Measurements from ENCODE around the gene EPGN. TPM values are rescaled to one million over a fixed set of nuclear protein-coding genes. Genes with fewer than 3 reads are reported as not detected.
"Not testable (repeated sequence)": the region's sequence is repeated elsewhere in the genome, so short reads cannot be mapped to it uniquely, and the experiment has no call there.

Gene EPGN
- total and polyA plus RNA-seq, 4 donors, result 2.9 to 14.2 (median 7.8) TPM; not detected in 1

DNA sequence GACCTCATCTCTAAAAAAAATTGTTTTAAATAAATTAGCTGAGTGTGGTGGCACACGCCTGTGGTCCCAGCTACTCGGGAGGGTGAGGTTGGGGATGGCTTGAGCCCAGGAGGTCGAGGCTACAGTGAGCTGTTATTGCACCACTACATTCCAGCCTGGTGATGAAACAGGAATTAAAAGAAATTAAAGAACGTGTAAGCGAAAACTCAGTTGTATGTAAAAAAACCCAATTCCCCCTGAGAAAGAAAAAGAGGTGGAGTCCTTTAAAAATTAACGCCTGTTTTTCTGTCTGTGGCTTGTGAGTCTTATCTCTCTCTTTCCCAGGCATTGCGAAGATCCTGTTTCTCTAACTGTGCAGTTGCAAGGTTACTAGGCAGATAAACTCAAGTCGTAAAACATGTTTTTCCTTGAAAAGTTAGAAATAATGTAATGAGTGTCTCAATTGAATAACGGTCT lies 22.1 kb downstream of the EPGN start:
- no peak overlapping the region for H3K4me3 ChIP-seq (ENCODE audit: low read depth, low read length)
- no peaks in the 10 kb centered on the region for H3K4me1 ChIP-seq (ENCODE audit: control insufficient read depth, insufficient read depth, low read length)
- H3K9me3 ChIP-seq (ENCODE audit: control insufficient read depth, insufficient read depth, low read length), result no peaks in the 10 kb centered on the region
- DNase-seq (ENCODE audit: low read depth in 4 of 6, low spot score in 6 of 6), result no peak
- no peaks in the 10 kb centered on the region for H3K27me3 ChIP-seq (ENCODE audit: control insufficient read depth, insufficient read depth, low read length)
- WGBS (ENCODE audit: insufficient coverage), result 87% methylated on average over 3 of the region's 9 CpGs
- no peaks in the 10 kb centered on the region for H3K36me3 ChIP-seq (ENCODE audit: control insufficient read depth, insufficient read depth, low read length)
- H3K27ac ChIP-seq (ENCODE audit: low read depth, low read length), result no peak overlapping the region

DNA sequence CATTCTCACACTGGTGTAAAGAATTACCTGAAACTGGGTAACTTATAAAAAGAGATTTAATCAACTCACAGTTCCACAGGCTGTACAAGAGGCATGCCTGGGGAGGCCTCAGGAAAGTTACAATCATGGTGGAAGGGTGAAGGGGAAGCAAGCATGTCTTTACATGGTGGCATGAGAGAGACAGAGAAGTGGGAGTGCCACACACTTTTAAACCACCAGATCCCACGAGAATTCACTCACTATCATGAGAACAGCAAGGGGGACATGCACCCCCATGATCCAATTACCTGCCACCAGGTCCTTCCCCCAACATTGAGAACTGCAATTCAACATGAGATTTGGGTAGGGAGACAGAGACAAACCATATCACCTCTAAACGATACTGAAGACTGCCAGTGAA lies 23.0 kb downstream of the EPGN start:
- no CpG with 5 or more reads among the region's 2 CpGs for WGBS (ENCODE audit: insufficient coverage)
- Histone ChIP-seq H3K9me3 (ENCODE audit: control insufficient read depth, insufficient read depth, low read length) (no peaks in the 10 kb centered on the region), H3K4me3 (ENCODE audit: low read depth, low read length) (no peak overlapping the region), H3K27me3 (ENCODE audit: control insufficient read depth, insufficient read depth, low read length) (no peaks in the 10 kb centered on the region), H3K27ac (ENCODE audit: low read depth, low read length) (no peak overlapping the region), H3K4me1 (ENCODE audit: control insufficient read depth, insufficient read depth, low read length) (no peaks in the 10 kb centered on the region), H3K36me3 (ENCODE audit: control insufficient read depth, insufficient read depth, low read length) (no peaks in the 10 kb centered on the region)
- DNase-seq (ENCODE audit: low read depth in 4 of 6, low spot score in 6 of 6), result no peak

DNA sequence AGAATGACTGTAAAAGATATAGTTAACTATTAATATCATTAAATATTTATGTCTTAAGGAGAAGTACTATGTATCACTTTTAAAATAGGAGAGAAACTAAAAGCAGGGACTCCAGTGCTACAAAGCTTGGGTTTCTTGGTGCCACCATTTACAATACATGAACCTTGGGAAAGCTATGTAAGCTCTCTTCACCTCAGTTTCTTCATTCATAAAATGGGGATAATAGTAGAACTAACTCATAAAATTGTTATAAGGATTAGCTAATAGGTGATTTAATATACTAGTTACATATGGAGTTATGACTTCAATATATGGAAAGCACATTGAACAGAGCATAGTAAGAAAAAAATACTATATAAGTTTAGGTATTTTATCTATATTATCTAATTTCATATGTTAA lies 23.7 kb downstream of the EPGN start:
- Histone ChIP-seq H3K27me3 (ENCODE audit: control insufficient read depth, insufficient read depth, low read length) (no peaks in the 10 kb centered on the region), H3K27ac (ENCODE audit: low read depth, low read length) (no peak overlapping the region), H3K36me3 (ENCODE audit: control insufficient read depth, insufficient read depth, low read length) (no peaks in the 10 kb centered on the region), H3K4me1 (ENCODE audit: control insufficient read depth, insufficient read depth, low read length) (no peaks in the 10 kb centered on the region), H3K9me3 (ENCODE audit: control insufficient read depth, insufficient read depth, low read length) (no peaks in the 10 kb centered on the region), H3K4me3 (ENCODE audit: low read depth, low read length) (no peak overlapping the region)
- no peak for DNase-seq (ENCODE audit: low read depth in 4 of 6, low spot score in 6 of 6)

DNA sequence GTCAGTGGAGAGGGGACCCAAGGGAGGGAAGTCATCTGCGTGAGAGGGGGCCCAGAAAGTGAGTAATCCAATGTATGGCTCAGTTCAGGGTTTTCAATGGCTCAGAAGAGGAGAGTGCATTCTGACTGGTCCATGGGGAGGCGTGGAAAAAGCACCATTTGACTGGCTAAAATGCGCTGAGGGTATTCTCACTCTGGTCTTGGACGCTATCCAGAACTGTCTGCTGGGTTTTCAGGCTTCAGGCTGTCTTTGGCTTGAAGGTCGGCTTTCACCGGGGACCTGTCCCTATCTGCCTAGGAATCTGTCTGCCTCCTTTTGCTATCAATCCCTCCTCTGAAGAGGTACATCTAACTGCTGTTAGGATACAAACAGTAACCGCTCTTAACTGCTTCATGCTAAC lies 26.4 kb downstream of the EPGN start:
- Histone ChIP-seq H3K27me3 (ENCODE audit: control insufficient read depth, insufficient read depth, low read length) (no peaks in the 10 kb centered on the region), H3K27ac (ENCODE audit: low read depth, low read length) (no peak overlapping the region), H3K4me1 (ENCODE audit: control insufficient read depth, insufficient read depth, low read length) (no peaks in the 10 kb centered on the region), H3K4me3 (ENCODE audit: low read depth, low read length) (no peak overlapping the region), H3K9me3 (ENCODE audit: control insufficient read depth, insufficient read depth, low read length) (no peaks in the 10 kb centered on the region), H3K36me3 (ENCODE audit: control insufficient read depth, insufficient read depth, low read length) (no peaks in the 10 kb centered on the region)
- 91% methylated on average over 7 of the region's 7 CpGs for WGBS (ENCODE audit: insufficient coverage)
- DNase-seq (ENCODE audit: low read depth in 4 of 6, low spot score in 6 of 6), result no peak

DNA sequence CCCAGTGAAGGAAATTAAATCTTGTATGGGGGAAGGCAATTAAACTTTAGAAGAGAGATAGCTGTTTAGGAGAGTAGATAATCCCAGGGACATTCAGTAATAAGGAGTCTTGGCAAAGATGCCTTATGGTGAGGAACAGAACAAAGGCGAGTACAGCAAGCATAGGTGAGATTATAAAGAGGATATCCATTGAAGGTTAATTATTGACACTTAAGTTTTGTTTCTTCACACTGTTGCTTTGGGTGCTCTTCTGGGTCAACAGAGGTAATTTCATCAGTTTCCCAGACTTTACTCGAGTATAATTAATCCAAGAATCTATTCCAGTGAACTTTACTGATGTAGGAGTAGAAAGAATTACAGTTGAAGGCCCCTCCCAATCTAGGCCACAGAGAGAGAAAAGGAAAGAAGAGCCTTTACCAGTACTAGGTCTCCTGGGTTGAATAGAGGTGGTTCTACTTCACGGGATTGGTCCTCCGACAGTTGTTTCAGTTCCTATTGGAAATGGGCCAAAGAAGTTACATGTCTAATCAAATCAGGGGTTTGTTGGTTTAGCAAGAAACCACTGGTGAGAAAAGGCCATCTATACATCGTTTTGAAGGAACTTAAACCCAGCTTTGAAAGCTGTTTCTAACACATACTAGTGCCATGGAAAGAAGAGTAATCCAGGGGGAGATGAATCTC lies 27.2 kb downstream of the EPGN start:
- Histone ChIP-seq H3K36me3 (ENCODE audit: control insufficient read depth, insufficient read depth, low read length) (no peaks in the 10 kb centered on the region), H3K9me3 (ENCODE audit: control insufficient read depth, insufficient read depth, low read length) (no peaks in the 10 kb centered on the region), H3K27ac (ENCODE audit: low read depth, low read length) (no peak overlapping the region), H3K4me3 (ENCODE audit: low read depth, low read length) (no peak overlapping the region), H3K27me3 (ENCODE audit: control insufficient read depth, insufficient read depth, low read length) (no peaks in the 10 kb centered on the region), H3K4me1 (ENCODE audit: control insufficient read depth, insufficient read depth, low read length) (no peaks in the 10 kb centered on the region)
- WGBS (ENCODE audit: insufficient coverage), result 92% methylated on average over 2 of the region's 5 CpGs
- no peak for DNase-seq (ENCODE audit: low read depth in 4 of 6, low spot score in 6 of 6)

DNA sequence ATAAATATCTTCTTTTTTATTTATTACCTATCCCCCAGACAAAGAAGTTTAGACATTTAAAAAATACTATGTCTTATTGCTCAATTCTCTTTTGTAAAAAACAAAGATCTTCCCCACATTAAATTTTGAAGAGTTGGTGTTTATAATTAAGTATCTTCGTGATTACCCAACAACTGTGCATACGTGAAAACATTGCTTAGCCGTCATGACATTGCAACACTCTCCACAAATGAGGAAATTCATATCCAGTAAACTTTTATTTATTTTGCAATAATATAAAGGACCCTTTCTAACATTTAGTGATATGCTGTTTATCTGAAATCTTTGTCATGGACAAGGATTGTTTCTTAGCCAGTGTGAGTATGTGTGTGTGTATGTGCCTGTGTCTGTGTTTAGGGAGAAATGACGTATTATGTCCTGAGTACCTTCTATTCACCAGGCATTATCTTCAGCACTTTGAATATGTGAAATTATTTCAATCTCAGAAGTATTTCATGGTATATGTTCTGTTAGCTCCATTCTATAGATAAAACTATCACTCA lies 30.6 kb downstream of the EPGN start:
- Histone ChIP-seq H3K4me3 (ENCODE audit: low read depth, low read length) (no peak overlapping the region), H3K27me3 (ENCODE audit: control insufficient read depth, insufficient read depth, low read length) (no peaks in the 10 kb centered on the region), H3K27ac (ENCODE audit: low read depth, low read length) (no peak overlapping the region), H3K4me1 (ENCODE audit: control insufficient read depth, insufficient read depth, low read length) (no peaks in the 10 kb centered on the region), H3K36me3 (ENCODE audit: control insufficient read depth, insufficient read depth, low read length) (no peaks in the 10 kb centered on the region), H3K9me3 (ENCODE audit: control insufficient read depth, insufficient read depth, low read length) (peaks cover 1% of the 10 kb centered on the region)
- DNase-seq (ENCODE audit: low read depth in 4 of 6, low spot score in 6 of 6), result no peak
- no CpG with 5 or more reads among the region's 4 CpGs for WGBS (ENCODE audit: insufficient coverage)

DNA sequence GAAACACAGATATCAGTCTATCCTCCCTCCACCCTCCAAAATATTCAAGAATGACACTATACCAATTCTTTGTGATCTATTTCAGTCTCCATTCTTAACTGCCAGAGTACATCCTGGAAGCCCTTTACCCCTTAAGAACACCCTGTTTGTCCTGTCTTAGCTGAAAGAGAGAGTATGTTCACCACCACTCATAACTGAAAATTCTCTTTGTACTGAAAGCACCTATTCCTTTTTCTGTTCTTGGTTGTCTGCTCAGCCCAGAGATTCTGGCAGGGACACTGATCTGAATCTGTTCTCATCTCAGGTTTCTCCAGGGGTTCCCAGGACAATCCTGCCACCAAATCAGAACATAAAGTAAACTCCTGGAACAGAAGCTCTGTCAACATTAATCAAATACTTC lies 31.2 kb downstream of the EPGN start:
- H3K4me1 ChIP-seq (ENCODE audit: control insufficient read depth, insufficient read depth, low read length), result no peaks in the 10 kb centered on the region
- H3K36me3 ChIP-seq (ENCODE audit: control insufficient read depth, insufficient read depth, low read length), result no peaks in the 10 kb centered on the region
- no peak overlapping the region for H3K27ac ChIP-seq (ENCODE audit: low read depth, low read length)
- H3K4me3 ChIP-seq (ENCODE audit: low read depth, low read length), result no peak overlapping the region
- peaks cover 6% of the 10 kb centered on the region for H3K9me3 ChIP-seq (ENCODE audit: control insufficient read depth, insufficient read depth, low read length)
- no peak for DNase-seq (ENCODE audit: low read depth in 4 of 6, low spot score in 6 of 6)
- H3K27me3 ChIP-seq (ENCODE audit: control insufficient read depth, insufficient read depth, low read length), result no peaks in the 10 kb centered on the region

DNA sequence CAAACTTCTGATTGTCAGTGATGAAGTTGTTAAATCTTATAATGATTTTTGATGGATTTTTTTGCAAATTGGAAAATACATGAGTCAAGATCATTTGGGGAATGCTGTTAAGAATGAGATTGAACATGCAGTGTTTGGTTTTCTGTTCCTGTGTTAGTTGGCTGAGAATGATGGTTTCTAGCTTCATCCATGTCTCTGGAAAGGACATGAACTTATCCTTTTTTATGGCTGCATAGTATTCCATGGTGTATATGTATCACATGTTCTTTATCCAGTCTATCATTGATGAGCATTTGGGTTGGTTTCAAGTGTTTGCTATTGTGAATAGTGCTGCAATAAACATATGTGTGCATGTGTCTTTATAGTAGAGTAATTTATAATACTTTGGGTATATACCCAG lies 32.2 kb downstream of the EPGN start:
- H3K36me3 ChIP-seq (ENCODE audit: control insufficient read depth, insufficient read depth, low read length); H3K4me1 ChIP-seq (ENCODE audit: control insufficient read depth, insufficient read depth, low read length); H3K9me3 ChIP-seq (ENCODE audit: control insufficient read depth, insufficient read depth, low read length); H3K4me3 ChIP-seq (ENCODE audit: low read depth, low read length); H3K27me3 ChIP-seq (ENCODE audit: control insufficient read depth, insufficient read depth, low read length); DNase-seq (ENCODE audit: low read depth in 4 of 6, low spot score in 6 of 6); H3K27ac ChIP-seq (ENCODE audit: low read depth, low read length): not testable (repeated sequence)

DNA sequence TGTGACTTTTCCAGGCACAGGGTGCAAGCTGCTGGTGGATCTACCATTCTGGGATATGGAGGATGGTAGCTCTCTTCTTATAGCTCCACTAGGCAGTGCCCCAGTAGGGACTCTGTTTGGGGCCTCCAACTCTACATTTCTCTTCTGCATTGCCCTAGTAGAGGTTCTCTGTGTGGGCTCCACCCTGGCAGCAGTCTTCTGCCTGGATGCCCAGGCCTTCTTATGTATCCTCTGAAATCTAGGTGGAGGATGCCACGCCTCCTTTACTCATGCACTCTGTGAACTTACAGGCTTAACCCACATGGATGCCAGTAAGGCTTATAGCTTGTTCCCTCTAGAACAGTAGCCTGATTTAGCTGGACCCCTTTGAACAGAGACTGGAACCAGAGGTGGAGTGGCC lies 35.8 kb downstream of the EPGN start:
- Histone ChIP-seq H3K4me3 (ENCODE audit: low read depth, low read length) (no peak overlapping the region), H3K36me3 (ENCODE audit: control insufficient read depth, insufficient read depth, low read length) (no peaks in the 10 kb centered on the region), H3K27me3 (ENCODE audit: control insufficient read depth, insufficient read depth, low read length) (no peaks in the 10 kb centered on the region), H3K4me1 (ENCODE audit: control insufficient read depth, insufficient read depth, low read length) (no peaks in the 10 kb centered on the region), H3K9me3 (ENCODE audit: control insufficient read depth, insufficient read depth, low read length) (peaks cover 6% of the 10 kb centered on the region), H3K27ac (ENCODE audit: low read depth, low read length) (no peak overlapping the region)
- WGBS (ENCODE audit: insufficient coverage), result no CpG with 5 or more reads among the region's 1 CpG
- no peak for DNase-seq (ENCODE audit: low read depth in 4 of 6, low spot score in 6 of 6)

DNA sequence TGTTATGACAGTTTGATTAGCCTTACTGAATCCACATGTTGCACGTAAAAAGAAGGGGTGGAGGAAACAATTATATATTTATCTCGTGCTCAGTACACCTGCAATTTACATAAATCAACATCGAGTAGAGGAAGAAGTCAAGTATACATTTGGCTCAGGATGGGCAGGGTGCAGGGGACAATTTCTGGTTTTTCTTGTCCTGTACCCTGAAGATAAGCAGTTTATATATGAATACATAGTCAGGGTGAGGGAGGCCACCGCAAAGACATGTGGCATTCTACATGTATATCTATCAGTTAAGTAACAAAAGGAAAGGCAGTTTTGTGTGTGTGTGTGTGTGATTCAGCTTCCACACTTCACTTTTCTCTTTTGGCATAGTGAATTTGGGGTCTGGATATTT lies 45.6 kb downstream of the EPGN start:
- Histone ChIP-seq H3K27me3 (ENCODE audit: control insufficient read depth, insufficient read depth, low read length) (no peaks in the 10 kb centered on the region), H3K4me3 (ENCODE audit: low read depth, low read length) (no peak overlapping the region), H3K9me3 (ENCODE audit: control insufficient read depth, insufficient read depth, low read length) (no peaks in the 10 kb centered on the region), H3K36me3 (ENCODE audit: control insufficient read depth, insufficient read depth, low read length) (no peaks in the 10 kb centered on the region), H3K27ac (ENCODE audit: low read depth, low read length) (no peak overlapping the region), H3K4me1 (ENCODE audit: control insufficient read depth, insufficient read depth, low read length) (no peaks in the 10 kb centered on the region)
- no CpG with 5 or more reads among the region's 4 CpGs for WGBS (ENCODE audit: insufficient coverage)
- DNase-seq (ENCODE audit: low read depth in 4 of 6, low spot score in 6 of 6), result no peak

Measured in spinal cord (tissue), 10 donors.